Keratinocyte (primary cell): ENCODE results near the gene ZNF74. TPM values are rescaled to one million over a fixed set of nuclear protein-coding genes. Genes with fewer than 3 reads are reported as not detected.
"Not testable (repeated sequence)": the region's sequence is repeated elsewhere in the genome, so short reads cannot be mapped to it uniquely, and the experiment has no call there.

Source experiments
- DNase-seq: peaks from one replicate; pipeline ENCODE4 v3.0.0-alpha.2; 2011; ENCODE audit warnings: low read depth, missing footprints, low spot score
- FAIRE-seq: peaks from 2 replicates; lab custom pipeline; 2011; peaks lifted over from hg19 to GRCh38; lab: Jason Lieb, UNC
- H2AFZ ChIP-seq: 2 replicates; pipeline ENCODE4 v1.6.0; 2012; ENCODE audit warnings: low read length, control low read depth, inconsistent platforms; ENCODE audit not compliant: control insufficient read depth
- H3K27ac ChIP-seq: 2 replicates; pipeline ENCODE4 v1.5.1; 2011; ENCODE audit warnings: low read length; ENCODE audit not compliant: control insufficient read depth, insufficient read depth
- H3K27me3 ChIP-seq: 3 replicates; pipeline ENCODE4 v1.6.0; 2011; ENCODE audit warnings: low read length; ENCODE audit not compliant: control insufficient read depth, insufficient read depth; ENCODE audit errors: extremely low read depth
- H3K36me3 ChIP-seq, 2 experiments: 2 replicates in 1 of 2; 3 replicates in 1 of 2; pipeline ENCODE4 v1.5.1; 2011; ENCODE audit warnings: low read length in 2 of 2, mild to moderate bottlenecking in 1 of 2; ENCODE audit not compliant: control insufficient read depth in 2 of 2, insufficient read depth in 2 of 2; ENCODE audit errors: extremely low read depth in 1 of 2
- H3K4me1 ChIP-seq: 3 replicates; pipeline ENCODE4 v1.5.1; 2011; ENCODE audit warnings: low read length; ENCODE audit not compliant: control insufficient read depth, insufficient read depth; ENCODE audit errors: extremely low read depth
- H3K4me2 ChIP-seq: 3 replicates; pipeline ENCODE4 v1.6.0; 2011; ENCODE audit warnings: low read depth, low read length; ENCODE audit not compliant: control insufficient read depth, insufficient read depth; ENCODE audit errors: extremely low read depth
- H3K4me3 ChIP-seq, 3 experiments: fragments of 200-600 bp in 1 of 3; sonication (generic) in 1 of 3; 2 replicates in 2 of 3; 3 replicates in 1 of 3; pipeline ENCODE4 v1.5.1; 2011 to 2016; ENCODE audit warnings: low read length in 3 of 3, mild to moderate bottlenecking in 3 of 3, control low read depth in 2 of 3, inconsistent platforms in 1 of 3, low read depth in 1 of 3, mixed read lengths in 1 of 3, mixed run types in 1 of 3, moderate library complexity in 1 of 3; ENCODE audit not compliant: control insufficient read depth in 2 of 3, insufficient read depth in 2 of 3; ENCODE audit errors: extremely low read depth in 1 of 3
- H3K79me2 ChIP-seq: 2 replicates; pipeline ENCODE4 v1.6.0; 2012; ENCODE audit warnings: low read length; ENCODE audit not compliant: control insufficient read depth, insufficient read depth
- H3K9ac ChIP-seq: 3 replicates; pipeline ENCODE4 v1.6.0; 2011; ENCODE audit warnings: low read length; ENCODE audit not compliant: control insufficient read depth, insufficient read depth; ENCODE audit errors: extremely low read depth
- H3K9me1 ChIP-seq: 3 replicates; pipeline ENCODE4 v1.6.0; 2011; ENCODE audit warnings: low read length; ENCODE audit not compliant: control insufficient read depth, insufficient read depth; ENCODE audit errors: extremely low read depth
- H3K9me3 ChIP-seq: 2 replicates; pipeline ENCODE4 v1.5.1; 2012; ENCODE audit warnings: low read depth, low read length; ENCODE audit not compliant: control insufficient read depth
- H4K20me1 ChIP-seq: 3 replicates; pipeline ENCODE4 v1.6.0; 2011; ENCODE audit warnings: low read length; ENCODE audit not compliant: control insufficient read depth, insufficient read depth; ENCODE audit errors: extremely low read depth
- CTCF ChIP-seq, 3 experiments: IDR thresholded peaks in 1 of 3; conservative IDR thresholded peaks in 1 of 3; optimal IDR thresholded peaks in 1 of 3; 2 replicates in 2 of 3; 3 replicates in 1 of 3; pipeline versions ENCODE3 to v1.5.1; 2011; ENCODE audit warnings: low read length in 3 of 3, mild to moderate bottlenecking in 3 of 3, moderate library complexity in 2 of 3, control low read depth in 1 of 3, inconsistent platforms in 1 of 3; ENCODE audit not compliant: insufficient read depth in 2 of 3; ENCODE audit errors: extremely low read depth in 1 of 3
- EZH2 ChIP-seq: IDR thresholded peaks from one replicate; pipeline ENCODE4 v1.6.1; 2012; ENCODE audit warnings: inconsistent platforms, mild to moderate bottlenecking, low read length, moderate library complexity
- dilution Hi-C: fragments of 300-500 bp; cut with MboI; formaldehyde crosslinking; loops from one replicate; pipeline ENCODE4 v1.7.0; 2020; ENCODE audit warnings: low sequenced_read_pairs; ENCODE audit not compliant: extremely low pct_ligation_motif_present
- polyA plus RNA-seq, 5 experiments: library from polyadenylated mRNA; depleted of rRNA in 3 of 5; stranded (reverse) in 3 of 5; stranded (forward) in 1 of 5; unstranded in 1 of 5; fragments of >200 nt; gene quantifications; 1 replicate in 1 of 5; 2 replicates in 3 of 5; 3 replicates in 1 of 5; pipeline versions ENCODE4 v1.2.1 to v1.2.3, GENCODE V29; 2011 to 2012; ENCODE audit warnings: missing spikeins in 2 of 5, low read depth in 1 of 5, low replicate concordance in 1 of 5

ZNF74 gene
- polyA plus RNA-seq, 1 donor (not counting 4 experiments of a cell fraction or from before 2014, with no cell fraction given) = 5.2 TPM

DNA sequence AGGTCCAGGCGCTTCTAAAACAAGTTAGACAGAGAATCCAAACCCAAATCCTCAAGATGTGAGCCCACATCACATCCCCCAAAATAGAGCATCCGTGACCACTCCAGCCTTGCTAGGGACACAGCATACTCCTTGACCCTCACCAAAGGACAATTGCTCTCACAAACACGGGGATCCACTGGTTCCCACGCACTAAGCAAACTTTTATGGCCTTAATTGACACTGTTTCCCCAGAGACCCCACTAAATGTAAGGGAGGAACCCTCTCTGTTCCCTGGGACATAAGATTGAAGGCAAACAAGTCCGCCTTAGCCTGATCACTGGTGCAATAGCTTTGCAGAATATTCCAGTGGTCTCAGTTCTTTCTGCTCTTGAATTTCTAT lies 20.1 kb downstream of the ZNF74 start:
- Histone ChIP-seq H3K9me1 (no peaks in the 10 kb centered on the region), H3K27me3 (no peaks in the 10 kb centered on the region), H3K79me2 (no peaks in the 10 kb centered on the region), H3K4me1 (no peaks in the 10 kb centered on the region), H3K4me2 (no peak overlapping the region), H3K4me3 (no peak overlapping the region), H3K9ac (no peak overlapping the region), H4K20me1 (no peaks in the 10 kb centered on the region), H3K27ac (no peak overlapping the region), H3K9me3 (no peaks in the 10 kb centered on the region), H2AFZ (no peak overlapping the region), H3K36me3 (no peaks in the 10 kb centered on the region)
- FAIRE-seq (no peak), DNase-seq (no peak)
- dilution Hi-C loops = no loop called here
- TF ChIP-seq EZH2 (no peak), CTCF (optimal IDR thresholded peaks at IDR 0.05 in 1 of 3, IDR thresholded peaks at IDR 0.05 in 1 of 3, conservative IDR thresholded peaks at IDR 0.05 in 1 of 3; ENCODE audit: extremely low read depth in 1 of 3, insufficient read depth in 2 of 3, low read length in 3 of 3) (no peak)

- H3K4me2 ChIP-seq = no peak overlapping the region
- H3K9me3 ChIP-seq = no peaks in the 10 kb centered on the region
- H3K4me1 ChIP-seq = no peaks in the 10 kb centered on the region
- FAIRE-seq (no peak), DNase-seq (no peak)
- H3K4me3 ChIP-seq = no peak overlapping the region
- H3K9ac ChIP-seq = no peak overlapping the region
- H3K27ac ChIP-seq = no peak overlapping the region
- no peaks in the 10 kb centered on the region for H3K27me3 ChIP-seq
- no peaks in the 10 kb centered on the region for H3K79me2 ChIP-seq
- no peaks in the 10 kb centered on the region for H3K9me1 ChIP-seq
- dilution Hi-C loops = no loop called here
- no peak overlapping the region for H2AFZ ChIP-seq
- no peaks in the 10 kb centered on the region for H4K20me1 ChIP-seq
- H3K36me3 ChIP-seq = no peaks in the 10 kb centered on the region
- TF ChIP-seq CTCF (optimal IDR thresholded peaks at IDR 0.05 in 1 of 3, IDR thresholded peaks at IDR 0.05 in 1 of 3, conservative IDR thresholded peaks at IDR 0.05 in 1 of 3; ENCODE audit: extremely low read depth in 1 of 3, insufficient read depth in 2 of 3, low read length in 3 of 3) (no peak), EZH2 (no peak)
Measured at GRCh38 chr22:20414450-20414849, 20.5 kb downstream of the ZNF74 start.

GRCh38 chr22:20415241-20415640 lies 21.3 kb downstream of the ZNF74 start:
- H3K4me3 ChIP-seq, H3K27me3 ChIP-seq, DNase-seq, H3K4me1 ChIP-seq, H3K9ac ChIP-seq, H3K79me2 ChIP-seq, H3K9me3 ChIP-seq, H3K36me3 ChIP-seq, H3K9me1 ChIP-seq, H4K20me1 ChIP-seq, H3K27ac ChIP-seq, FAIRE-seq, H3K4me2 ChIP-seq, dilution Hi-C loops, H2AFZ ChIP-seq: not testable (repeated sequence)

GRCh38 chr22:20415699-20416098 lies 21.7 kb downstream of the ZNF74 start:
- H3K9me1 ChIP-seq, H3K36me3 ChIP-seq, H3K4me3 ChIP-seq, H4K20me1 ChIP-seq, H3K9me3 ChIP-seq, H3K79me2 ChIP-seq, FAIRE-seq, H3K27me3 ChIP-seq, H3K4me1 ChIP-seq, H3K9ac ChIP-seq, DNase-seq, dilution Hi-C loops, H3K27ac ChIP-seq, H2AFZ ChIP-seq, H3K4me2 ChIP-seq: not testable (repeated sequence)
